Activated CD4-positive, alpha-beta T cell treated with anti-CD3 and anti-CD28 coated beads, Interleukin-2, amount 10 ng/mL, durations not matched to agents 7 days and 5 days (primary cell): ENCODE measurements around the gene SERPINB2. TPM values are rescaled to one million over a fixed set of nuclear protein-coding genes. Genes with fewer than 3 reads are reported as not detected.

Experiments
- CTCF ChIA-PET: fragments of 350-600 bp; sonication (Branson Sonifier 250); formaldehyde crosslinking; loops from one replicate; lab custom pipeline; 2021; ENCODE audit warnings: antibody characterized with exemption; lab: Charles Lee
- POLR2A ChIA-PET: fragments of 350-600 bp; sonication (Branson Sonifier 250); formaldehyde crosslinking; loops from one replicate; lab custom pipeline; 2021; ENCODE audit warnings: antibody characterized with exemption; lab: Charles Lee
- DNase-seq: peaks from one replicate; pipeline ENCODE4 v3.0.0-alpha.2; 2020
- H3K27ac Mint-ChIP-seq: one replicate; pipeline ENCODE4 v1.8.0; 2021; ENCODE audit warnings: mild to moderate bottlenecking, moderate library complexity, mixed read lengths
- H3K27me3 Mint-ChIP-seq: one replicate; pipeline ENCODE4 v1.8.0; 2021; ENCODE audit warnings: mixed read lengths
- H3K36me3 Mint-ChIP-seq: one replicate; pipeline ENCODE4 v1.8.0; 2021; ENCODE audit warnings: low read depth, mixed read lengths
- H3K4me1 Mint-ChIP-seq: one replicate; pipeline ENCODE4 v1.8.0; 2021; ENCODE audit warnings: mixed read lengths
- H3K4me3 Mint-ChIP-seq: one replicate; pipeline ENCODE4 v1.8.0; 2021; ENCODE audit warnings: mild to moderate bottlenecking, moderate library complexity, mixed read lengths
- H3K9me3 Mint-ChIP-seq: one replicate; pipeline ENCODE4 v1.8.0; 2021; ENCODE audit warnings: mixed read lengths
- total RNA-seq, 2 experiments: library from RNA; stranded (reverse); gene quantifications; one replicate each; pipeline ENCODE4 v1.2.3, GENCODE V29; 2021

SERPINB2 gene
- total RNA-seq = not detected

GRCh38 chr18:63887424-63887823 lies at the start of gene SERPINB2:
Gene SERPINB2 (plus strand): TSS chr18:63887705. CDS start chr18:63891445, 3,740 bp downstream.
- Mint-ChIP-seq H3K27me3 (peaks cover 11% of the 10 kb centered on the region), H3K27ac (no peak within 1 kb of the TSS), H3K4me1 (no peaks in the 10 kb centered on the region), H3K36me3 (no peaks in the 10 kb centered on the region), H3K9me3 (no peaks in the 10 kb centered on the region), H3K4me3 (no peak within 1 kb of the TSS)
- CTCF ChIA-PET = no interaction called here
- no peak for DNase-seq
- POLR2A ChIA-PET = interaction anchor here (0.7 kb wide), 1 partner anchor 67 kb away, joined by 3 read pairs; no protein-coding TSS in a partner anchor

GRCh38 chr18:63843008-63843407 lies 44.5 kb upstream of the SERPINB2 start:
- H3K36me3 Mint-ChIP-seq = no peaks in the 10 kb centered on the region
- CTCF ChIA-PET = no interaction called here

GRCh38 chr18:63844254-63844653 lies 43.3 kb upstream of the SERPINB2 start:
- Mint-ChIP-seq H3K9me3 (no peaks in the 10 kb centered on the region), H3K27me3 (peaks cover 26% of the 10 kb centered on the region)
- CTCF ChIA-PET = no interaction called here

More at GRCh38 chr18:63843008-63843407, 44.5 kb upstream of the SERPINB2 start:
- POLR2A ChIA-PET = no interaction called here
- no peak for DNase-seq
- Mint-ChIP-seq H3K27ac (no peak overlapping the region), H3K4me1 (no peaks in the 10 kb centered on the region), H3K4me3 (no peak overlapping the region), H3K9me3 (no peaks in the 10 kb centered on the region), H3K27me3 (peaks cover 21% of the 10 kb centered on the region)

GRCh38 chr18:63848159-63848558 lies 39.3 kb upstream of the SERPINB2 start:
- no peak overlapping the region for H3K4me3 Mint-ChIP-seq
- no peak overlapping the region for H3K27ac Mint-ChIP-seq
- H3K4me1 Mint-ChIP-seq = no peaks in the 10 kb centered on the region
- CTCF ChIA-PET = no interaction called here
- no peak for DNase-seq
- POLR2A ChIA-PET = no interaction called here
- H3K27me3 Mint-ChIP-seq = peaks cover 21% of the 10 kb centered on the region
- H3K9me3 Mint-ChIP-seq = no peaks in the 10 kb centered on the region
- H3K36me3 Mint-ChIP-seq = no peaks in the 10 kb centered on the region

More at GRCh38 chr18:63844254-63844653, 43.3 kb upstream of the SERPINB2 start:
- Mint-ChIP-seq H3K4me3 (no peak overlapping the region), H3K27ac (no peak overlapping the region), H3K4me1 (no peaks in the 10 kb centered on the region), H3K36me3 (no peaks in the 10 kb centered on the region)
- DNase-seq = no peak
- POLR2A ChIA-PET = interaction anchor here (0.6 kb wide), 1 partner anchor 17 kb away, joined by 3 read pairs; no protein-coding TSS in a partner anchor

- H3K4me1 Mint-ChIP-seq = no peaks in the 10 kb centered on the region
- no peak overlapping the region for H3K27ac Mint-ChIP-seq
- no peaks in the 10 kb centered on the region for H3K36me3 Mint-ChIP-seq
- H3K27me3 Mint-ChIP-seq = peaks cover 22% of the 10 kb centered on the region
- ChIA-PET POLR2A (no interaction called here), CTCF (no interaction called here)
- no peak overlapping the region for H3K4me3 Mint-ChIP-seq
- no peaks in the 10 kb centered on the region for H3K9me3 Mint-ChIP-seq
- no peak for DNase-seq
These were observed 37.5 kb upstream of the SERPINB2 start for GRCh38 chr18:63850020-63850419.

- no peak overlapping the region for H3K27ac Mint-ChIP-seq
- H3K9me3 Mint-ChIP-seq = no peaks in the 10 kb centered on the region
- no peak for DNase-seq
- ChIA-PET CTCF (no interaction called here), POLR2A (no interaction called here)
- H3K4me3 Mint-ChIP-seq = no peak overlapping the region
- H3K36me3 Mint-ChIP-seq = no peaks in the 10 kb centered on the region
- no peaks in the 10 kb centered on the region for H3K4me1 Mint-ChIP-seq
- H3K27me3 Mint-ChIP-seq = peaks cover 19% of the 10 kb centered on the region
These were observed 36.9 kb upstream of the SERPINB2 start for GRCh38 chr18:63850636-63851035.

- peaks cover 10% of the 10 kb centered on the region for H3K27me3 Mint-ChIP-seq
- ChIA-PET POLR2A (no interaction called here), CTCF (no interaction called here)
- no peaks in the 10 kb centered on the region for H3K9me3 Mint-ChIP-seq
- no peaks in the 10 kb centered on the region for H3K36me3 Mint-ChIP-seq
- no peak for DNase-seq
- no peak overlapping the region for H3K27ac Mint-ChIP-seq
- no peaks in the 10 kb centered on the region for H3K4me1 Mint-ChIP-seq
- no peak overlapping the region for H3K4me3 Mint-ChIP-seq
These were observed 29.0 kb upstream of the SERPINB2 start for GRCh38 chr18:63858456-63858855.

GRCh38 chr18:63859781-63860475 lies 27.6 kb upstream of the SERPINB2 start:
- DNase-seq = no peak
- ChIA-PET CTCF (interaction anchor here (0.6 kb wide), 1 partner anchor 1652 kb away, joined by 3 read pairs; no protein-coding TSS in a partner anchor), POLR2A (no interaction called here)
- Mint-ChIP-seq H3K27ac (no peak overlapping the region), H3K36me3 (no peaks in the 10 kb centered on the region), H3K4me1 (no peaks in the 10 kb centered on the region), H3K9me3 (no peaks in the 10 kb centered on the region), H3K27me3 (peaks cover 8% of the 10 kb centered on the region), H3K4me3 (no peak overlapping the region)

GRCh38 chr18:63860531-63860930 lies 27.0 kb upstream of the SERPINB2 start:
- H3K4me3 Mint-ChIP-seq = no peak overlapping the region

GRCh38 chr18:63867368-63868125 lies 20.0 kb upstream of the SERPINB2 start:
- no peaks in the 10 kb centered on the region for H3K9me3 Mint-ChIP-seq
- no peak overlapping the region for H3K4me3 Mint-ChIP-seq
- ChIA-PET POLR2A (no interaction called here), CTCF (no interaction called here)
- H3K4me1 Mint-ChIP-seq = no peaks in the 10 kb centered on the region
- no peaks in the 10 kb centered on the region for H3K36me3 Mint-ChIP-seq
- DNase-seq = no peak
- no peak overlapping the region for H3K27ac Mint-ChIP-seq
- H3K27me3 Mint-ChIP-seq = peaks cover 3% of the 10 kb centered on the region

More at GRCh38 chr18:63860531-63860930, 27.0 kb upstream of the SERPINB2 start:
- Mint-ChIP-seq H3K9me3 (no peaks in the 10 kb centered on the region), H3K4me1 (no peaks in the 10 kb centered on the region), H3K27me3 (peaks cover 8% of the 10 kb centered on the region), H3K27ac (no peak overlapping the region), H3K36me3 (no peaks in the 10 kb centered on the region)
- no peak for DNase-seq
- ChIA-PET POLR2A (no interaction called here), CTCF (no interaction called here)

- H3K36me3 Mint-ChIP-seq = no peaks in the 10 kb centered on the region
- H3K27ac Mint-ChIP-seq = no peak overlapping the region
- no peaks in the 10 kb centered on the region for H3K9me3 Mint-ChIP-seq
- H3K27me3 Mint-ChIP-seq = peaks cover 3% of the 10 kb centered on the region
- H3K4me1 Mint-ChIP-seq = no peaks in the 10 kb centered on the region
- ChIA-PET POLR2A (no interaction called here), CTCF (no interaction called here)
- DNase-seq = no peak
- no peak overlapping the region for H3K4me3 Mint-ChIP-seq
These were observed 19.0 kb upstream of the SERPINB2 start for GRCh38 chr18:63868546-63868945.

GRCh38 chr18:63869374-63869773 lies 18.1 kb upstream of the SERPINB2 start:
- no peak for DNase-seq
- Mint-ChIP-seq H3K4me3 (no peak overlapping the region), H3K4me1 (no peaks in the 10 kb centered on the region), H3K27me3 (peaks cover 3% of the 10 kb centered on the region), H3K27ac (no peak overlapping the region), H3K36me3 (no peaks in the 10 kb centered on the region), H3K9me3 (no peaks in the 10 kb centered on the region)
- ChIA-PET POLR2A (no interaction called here), CTCF (no interaction called here)

- CTCF ChIA-PET = no interaction called here
- H3K27ac Mint-ChIP-seq = no peak overlapping the region
- H3K9me3 Mint-ChIP-seq = no peaks in the 10 kb centered on the region
These were observed 17.7 kb upstream of the SERPINB2 start for GRCh38 chr18:63869851-63870250.

More at GRCh38 chr18:63869851-63870250, 17.7 kb upstream of the SERPINB2 start:
- POLR2A ChIA-PET = no interaction called here
- no peaks in the 10 kb centered on the region for H3K4me1 Mint-ChIP-seq
- no peak overlapping the region for H3K4me3 Mint-ChIP-seq
- H3K36me3 Mint-ChIP-seq = no peaks in the 10 kb centered on the region
- H3K27me3 Mint-ChIP-seq = peaks cover 3% of the 10 kb centered on the region
- DNase-seq = no peak
